Prostate gland (tissue), 2 donors: ENCODE measurements around the gene PDIA4. TPM values are rescaled to one million over a fixed set of nuclear protein-coding genes. Genes with fewer than 3 reads are reported as not detected.

ENCODE experiments used
- DNase-seq: peaks from one replicate; pipeline ENCODE4 v3.0.0-alpha.2; 2019; ENCODE audit warnings: low spot score
- H3K27ac ChIP-seq, 2 donors: fragments of 200-600 bp; sonication (generic); 2 replicates each; pipeline ENCODE4 v1.5.1; 2017 to 2019
- H3K27me3 ChIP-seq: fragments of 200-600 bp; sonication (generic); replicated peaks from 2 replicates; pipeline ENCODE4 v1.5.1; 2019; ENCODE audit not compliant: insufficient read depth
- H3K36me3 ChIP-seq, 2 donors: fragments of 200-600 bp; sonication (generic); 1 replicate in 1 of 2; 2 replicates in 1 of 2; pipeline versions ENCODE4 v1.5.1 to v1.8.1; 2017 to 2019
- H3K4me1 ChIP-seq: fragments of 200-600 bp; sonication (generic); replicated peaks from 2 replicates; pipeline ENCODE4 v1.5.1; 2019
- H3K4me3 ChIP-seq, 2 donors: fragments of 200-600 bp; sonication (generic); 2 replicates each; pipeline ENCODE4 v1.5.1; 2017 to 2019
- H3K9me3 ChIP-seq: fragments of 200-600 bp; sonication (generic); 2 replicates; pipeline ENCODE4 v1.5.1; 2017
- POLR2A ChIP-seq: fragments of 450-650 bp; IDR thresholded peaks from one replicate; pipeline ENCODE4 v1.6.1; 2016; ENCODE audit warnings: antibody characterized with exemption, mild to moderate bottlenecking
- POLR2AphosphoS5 ChIP-seq: sonication (generic); formaldehyde crosslinking; IDR thresholded peaks from one replicate; pipeline ENCODE4 v1.6.1; 2017; ENCODE audit warnings: antibody characterized with exemption
- WGBS: methylation state at CpG from one replicate; pipeline ENCODE4 v1.1.5; 2018; 5-methylcytosine and 5-hydroxymethylcytosine counted together
- intact Hi-C: fragments of 100-400 bp; cut with DNase I; formaldehyde crosslinking; loops from one replicate; pipeline ENCODE4 v1.14.2; 2022
- total RNA-seq, 2 donors: library from RNA; depleted of rRNA; stranded (reverse); fragments of >200 nt; gene quantifications; one replicate each; pipeline ENCODE4 v1.1.0, GENCODE V29; 2016
- TF ChIP-seq, protein P1 (sequence below), 4 experiments: fragments of 200-600 bp in 2 of 4; fragments of 450-650 bp in 2 of 4; sonication (generic) in 2 of 4; IDR thresholded peaks; 1 replicate in 3 of 4; 2 replicates in 1 of 4; pipeline ENCODE4 v1.5.1; 2016 to 2019; ENCODE audit warnings: antibody characterized with exemption in 4 of 4, mild to moderate bottlenecking in 2 of 4, moderate library complexity in 2 of 4

PDIA4 gene
- total RNA-seq, 2 donors from 2014 or later, result 125 to 262 TPM

GRCh38 chr7:149072438-149072775 lies 44.1 kb upstream of the PDIA4 start:
- intact Hi-C loops, result no loop called here
- 93% methylated on average over 4 of the region's 4 CpGs for WGBS
- no peaks in the 10 kb centered on the region for H3K4me1 ChIP-seq
- no peaks in the 10 kb centered on the region for H3K36me3 ChIP-seq
- no peaks in the 10 kb centered on the region for H3K27me3 ChIP-seq
- no peaks in the 10 kb centered on the region for H3K9me3 ChIP-seq
- no peak overlapping the region for H3K4me3 ChIP-seq
- DNase-seq, result no peak
- TF ChIP-seq POLR2AphosphoS5, result no peak
- TF ChIP-seq POLR2A, result no peak
- TF ChIP-seq, protein P1, sequence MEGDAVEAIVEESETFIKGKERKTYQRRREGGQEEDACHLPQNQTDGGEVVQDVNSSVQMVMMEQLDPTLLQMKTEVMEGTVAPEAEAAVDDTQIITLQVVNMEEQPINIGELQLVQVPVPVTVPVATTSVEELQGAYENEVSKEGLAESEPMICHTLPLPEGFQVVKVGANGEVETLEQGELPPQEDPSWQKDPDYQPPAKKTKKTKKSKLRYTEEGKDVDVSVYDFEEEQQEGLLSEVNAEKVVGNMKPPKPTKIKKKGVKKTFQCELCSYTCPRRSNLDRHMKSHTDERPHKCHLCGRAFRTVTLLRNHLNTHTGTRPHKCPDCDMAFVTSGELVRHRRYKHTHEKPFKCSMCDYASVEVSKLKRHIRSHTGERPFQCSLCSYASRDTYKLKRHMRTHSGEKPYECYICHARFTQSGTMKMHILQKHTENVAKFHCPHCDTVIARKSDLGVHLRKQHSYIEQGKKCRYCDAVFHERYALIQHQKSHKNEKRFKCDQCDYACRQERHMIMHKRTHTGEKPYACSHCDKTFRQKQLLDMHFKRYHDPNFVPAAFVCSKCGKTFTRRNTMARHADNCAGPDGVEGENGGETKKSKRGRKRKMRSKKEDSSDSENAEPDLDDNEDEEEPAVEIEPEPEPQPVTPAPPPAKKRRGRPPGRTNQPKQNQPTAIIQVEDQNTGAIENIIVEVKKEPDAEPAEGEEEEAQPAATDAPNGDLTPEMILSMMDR (IDR thresholded peaks at IDR 0.05), result no peak
- no peak overlapping the region for H3K27ac ChIP-seq

GRCh38 chr7:149071641-149072437 lies 43.5 kb upstream of the PDIA4 start:
- Histone ChIP-seq H3K27ac (no peak overlapping the region), H3K9me3 (no peaks in the 10 kb centered on the region), H3K36me3 (no peaks in the 10 kb centered on the region), H3K4me1 (no peaks in the 10 kb centered on the region), H3K27me3 (no peaks in the 10 kb centered on the region), H3K4me3 (no peak overlapping the region)
- no peak for DNase-seq
- TF ChIP-seq POLR2AphosphoS5 (no peak), POLR2A (no peak)
- TF ChIP-seq, protein P1 (IDR thresholded peaks at IDR 0.05), result no peak
- intact Hi-C loops, result no loop called here
- WGBS, result 79% methylated on average over 38 of the region's 46 CpGs

DNA sequence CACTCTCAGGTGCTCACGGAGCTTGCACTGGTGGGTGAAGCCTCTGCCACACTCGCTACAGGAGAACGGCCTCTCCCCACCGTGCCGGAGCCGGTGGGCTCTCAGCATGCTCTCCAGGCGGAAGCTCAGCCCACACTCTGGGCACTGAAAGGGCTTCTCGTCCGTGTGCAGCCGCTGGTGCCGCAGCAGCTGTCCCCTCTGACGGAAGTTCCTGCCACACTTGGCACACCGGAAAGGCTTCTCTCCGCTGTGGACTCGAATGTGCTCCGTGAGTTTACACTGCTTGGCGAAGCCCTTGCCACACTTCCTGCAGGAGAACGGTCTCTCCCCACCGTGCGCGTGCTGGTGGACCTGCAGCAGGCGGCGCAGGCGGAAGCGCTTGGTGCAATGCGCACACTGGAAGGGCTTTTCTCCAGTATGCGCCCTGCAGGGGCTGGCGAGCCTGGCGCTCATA lies 42.9 kb upstream of the PDIA4 start:
- intact Hi-C loops, result no loop called here
- no peak overlapping the region for H3K27ac ChIP-seq
- H3K4me1 ChIP-seq, result no peaks in the 10 kb centered on the region
- H3K36me3 ChIP-seq, result no peaks in the 10 kb centered on the region
- TF ChIP-seq POLR2A (no peak), POLR2AphosphoS5 (no peak)
- TF ChIP-seq, protein P1 (IDR thresholded peaks at IDR 0.05), result no peak
- no peaks in the 10 kb centered on the region for H3K9me3 ChIP-seq
- H3K4me3 ChIP-seq, result no peak overlapping the region
- H3K27me3 ChIP-seq, result no peaks in the 10 kb centered on the region
- DNase-seq, result no peak
- 91% methylated on average over 29 of the region's 29 CpGs for WGBS

DNA sequence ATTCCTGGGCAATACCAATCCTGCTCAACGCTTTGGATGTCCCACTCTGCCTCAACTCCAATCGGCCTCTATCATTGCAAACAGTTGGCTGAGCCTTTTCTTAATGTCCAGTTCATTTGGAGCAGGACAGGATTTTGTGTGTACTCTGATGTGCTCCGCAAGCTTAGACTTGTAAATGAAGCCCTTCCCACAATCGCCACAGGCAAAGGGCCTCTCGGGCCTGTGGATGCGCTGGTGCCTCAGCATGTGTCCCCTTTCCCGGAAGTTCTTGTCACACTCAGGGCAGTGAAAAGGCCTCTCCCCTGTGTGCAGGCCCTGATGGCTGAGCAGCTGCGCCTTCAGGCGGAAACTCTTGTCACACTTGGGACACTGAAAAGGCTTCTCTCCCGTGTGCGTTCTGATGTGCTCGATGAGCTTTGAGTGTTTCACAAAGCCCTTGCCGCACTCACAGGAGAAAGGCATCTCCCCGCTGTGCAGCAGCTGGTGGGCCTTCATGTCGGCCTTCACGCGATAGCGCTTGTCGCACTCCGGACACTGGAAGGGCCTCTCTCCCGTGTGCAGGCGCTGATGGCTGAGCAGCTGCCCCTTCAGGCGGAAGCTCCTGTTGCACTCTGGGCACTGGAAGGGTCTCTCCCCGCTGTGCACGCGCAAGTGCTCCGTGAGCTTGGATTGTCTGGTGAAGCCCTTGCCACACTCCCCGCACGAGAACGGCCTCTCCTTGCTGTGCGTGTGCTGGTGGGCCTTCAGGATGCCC lies 42.2 kb upstream of the PDIA4 start:
- WGBS, result 93% methylated on average over 31 of the region's 31 CpGs
- no peak overlapping the region for H3K4me3 ChIP-seq

More for the DNA sequence above, 42.2 kb upstream of the PDIA4 start:
- Histone ChIP-seq H3K4me1 (no peaks in the 10 kb centered on the region), H3K36me3 (no peaks in the 10 kb centered on the region), H3K27me3 (no peaks in the 10 kb centered on the region), H3K9me3 (no peaks in the 10 kb centered on the region), H3K27ac (no peak overlapping the region)
- intact Hi-C loops, result no loop called here
- DNase-seq, result no peak
- TF ChIP-seq POLR2AphosphoS5, result no peak
- TF ChIP-seq, protein P1 (IDR thresholded peaks at IDR 0.05), result no peak
- no peak for TF ChIP-seq POLR2A
